KOPT-K1 (cell line): Measurements from ENCODE around the gene LY6G6D.

Experiments used
- H3K27ac ChIP-seq: fragments of 200-600 bp; sonication (generic); 2 replicates; pipeline ENCODE4 v1.5.1; 2016; ENCODE audit warnings: antibody characterized with exemption, mild to moderate bottlenecking, low read depth, low read length; ENCODE audit not compliant: poor library complexity, severe bottlenecking
- H3K36me3 ChIP-seq: fragments of 200-600 bp; sonication (generic); 2 replicates; pipeline ENCODE4 v1.5.1; 2017; ENCODE audit warnings: antibody characterized with exemption, mild to moderate bottlenecking, low read length, moderate library complexity; ENCODE audit not compliant: insufficient read depth
- H3K9me3 ChIP-seq: fragments of 200-600 bp; sonication (generic); 2 replicates; pipeline ENCODE4 v1.5.1; 2017; ENCODE audit warnings: antibody characterized with exemption, low read length, mild to moderate bottlenecking; ENCODE audit not compliant: insufficient read depth, poor library complexity, severe bottlenecking

Gene LY6G6D

GRCh38 chr6:31687860-31688693, 27.1 kb upstream of the LY6G6D start:
- Histone ChIP-seq H3K27ac (no peak overlapping the region), H3K9me3 (no peaks in the 10 kb centered on the region), H3K36me3 (peaks cover 97% of the 10 kb centered on the region)

GRCh38 chr6:31689249-31690110, 25.7 kb upstream of the LY6G6D start:
- Histone ChIP-seq H3K9me3 (no peaks in the 10 kb centered on the region), H3K36me3 (peaks cover 97% of the 10 kb centered on the region), H3K27ac (no peak overlapping the region)

GRCh38 chr6:31690231-31691077, 24.7 kb upstream of the LY6G6D start:
- Histone ChIP-seq H3K27ac (no peak overlapping the region), H3K36me3 (peaks cover 100% of the 10 kb centered on the region), H3K9me3 (no peaks in the 10 kb centered on the region)

- Histone ChIP-seq H3K9me3 (no peaks in the 10 kb centered on the region), H3K36me3 (peaks cover 99% of the 10 kb centered on the region), H3K27ac (no peak overlapping the region)
These were observed 24.1 kb upstream of the LY6G6D start for GRCh38 chr6:31691078-31691463.

GRCh38 chr6:31691564-31692108, 23.5 kb upstream of the LY6G6D start:
- H3K36me3 ChIP-seq: peaks cover 99% of the 10 kb centered on the region

GRCh38 chr6:31692353-31692752, 22.8 kb upstream of the LY6G6D start:
- peaks cover 99% of the 10 kb centered on the region for H3K36me3 ChIP-seq
- H3K9me3 ChIP-seq: no peaks in the 10 kb centered on the region
- H3K27ac ChIP-seq: no peak overlapping the region

More at GRCh38 chr6:31691564-31692108, 23.5 kb upstream of the LY6G6D start:
- Histone ChIP-seq H3K27ac (no peak overlapping the region), H3K9me3 (no peaks in the 10 kb centered on the region)

GRCh38 chr6:31692886-31693285, 22.3 kb upstream of the LY6G6D start:
- no peak overlapping the region for H3K27ac ChIP-seq
- H3K9me3 ChIP-seq: no peaks in the 10 kb centered on the region
- peaks cover 99% of the 10 kb centered on the region for H3K36me3 ChIP-seq

- H3K36me3 ChIP-seq: peaks cover 95% of the 10 kb centered on the region
- no peaks in the 10 kb centered on the region for H3K9me3 ChIP-seq
- H3K27ac ChIP-seq: no peak overlapping the region
These were observed 21.6 kb upstream of the LY6G6D start for GRCh38 chr6:31693535-31693934.

GRCh38 chr6:31697555-31697954, 17.6 kb upstream of the LY6G6D start:
- H3K36me3 ChIP-seq: peaks cover 75% of the 10 kb centered on the region
- no peaks in the 10 kb centered on the region for H3K9me3 ChIP-seq
- H3K27ac ChIP-seq: no peak overlapping the region

GRCh38 chr6:31700740-31701401, 14.3 kb upstream of the LY6G6D start:
- Histone ChIP-seq H3K9me3 (no peaks in the 10 kb centered on the region), H3K36me3 (peaks cover 43% of the 10 kb centered on the region), H3K27ac (no peak overlapping the region)

- Histone ChIP-seq H3K27ac (peak overlapping the region; percentile 88), H3K36me3 (peaks cover 34% of the 10 kb centered on the region), H3K9me3 (no peaks in the 10 kb centered on the region)
These were observed 13.3 kb upstream of the LY6G6D start for GRCh38 chr6:31701666-31702404.

GRCh38 chr6:31702405-31702818, 12.7 kb upstream of the LY6G6D start:
- Histone ChIP-seq H3K36me3 (peaks cover 28% of the 10 kb centered on the region), H3K9me3 (no peaks in the 10 kb centered on the region), H3K27ac (peak overlapping the region; percentile 88)

- Histone ChIP-seq H3K27ac (peak within 1 kb of the TSS; percentile 88), H3K36me3 (peaks cover 21% of the 10 kb centered on the region), H3K9me3 (no peaks in the 10 kb centered on the region)
These were observed 12.1 kb upstream of the LY6G6D start, which contains the start of gene ABHD16A for GRCh38 chr6:31702819-31703716. Gene ABHD16A (minus strand): TSS chr6:31703324. CDS start chr6:31703281, 43 bp downstream.
